Keratinocyte (primary cell): ENCODE data around the gene ROR1. TPM values are rescaled to one million over a fixed set of nuclear protein-coding genes. Genes with fewer than 3 reads are reported as not detected.

ENCODE experiments used
- DNase-seq: peaks from one replicate; pipeline ENCODE4 v3.0.0-alpha.2; 2011; ENCODE audit warnings: low read depth, missing footprints, low spot score
- FAIRE-seq: peaks from 2 replicates; lab custom pipeline; 2011; peaks lifted over from hg19 to GRCh38; lab: Jason Lieb, UNC
- H2AFZ ChIP-seq: 2 replicates; pipeline ENCODE4 v1.6.0; 2012; ENCODE audit warnings: low read length, control low read depth, inconsistent platforms; ENCODE audit not compliant: control insufficient read depth
- H3K27ac ChIP-seq: 2 replicates; pipeline ENCODE4 v1.5.1; 2011; ENCODE audit warnings: low read length; ENCODE audit not compliant: control insufficient read depth, insufficient read depth
- H3K27me3 ChIP-seq: 3 replicates; pipeline ENCODE4 v1.6.0; 2011; ENCODE audit warnings: low read length; ENCODE audit not compliant: control insufficient read depth, insufficient read depth; ENCODE audit errors: extremely low read depth
- H3K36me3 ChIP-seq, 2 experiments: 2 replicates in 1 of 2; 3 replicates in 1 of 2; pipeline ENCODE4 v1.5.1; 2011; ENCODE audit warnings: low read length in 2 of 2, mild to moderate bottlenecking in 1 of 2; ENCODE audit not compliant: control insufficient read depth in 2 of 2, insufficient read depth in 2 of 2; ENCODE audit errors: extremely low read depth in 1 of 2
- H3K4me1 ChIP-seq: 3 replicates; pipeline ENCODE4 v1.5.1; 2011; ENCODE audit warnings: low read length; ENCODE audit not compliant: control insufficient read depth, insufficient read depth; ENCODE audit errors: extremely low read depth
- H3K4me2 ChIP-seq: 3 replicates; pipeline ENCODE4 v1.6.0; 2011; ENCODE audit warnings: low read depth, low read length; ENCODE audit not compliant: control insufficient read depth, insufficient read depth; ENCODE audit errors: extremely low read depth
- H3K4me3 ChIP-seq, 3 experiments: fragments of 200-600 bp in 1 of 3; sonication (generic) in 1 of 3; 2 replicates in 2 of 3; 3 replicates in 1 of 3; pipeline ENCODE4 v1.5.1; 2011 to 2016; ENCODE audit warnings: low read length in 3 of 3, mild to moderate bottlenecking in 3 of 3, control low read depth in 2 of 3, inconsistent platforms in 1 of 3, low read depth in 1 of 3, mixed read lengths in 1 of 3, mixed run types in 1 of 3, moderate library complexity in 1 of 3; ENCODE audit not compliant: control insufficient read depth in 2 of 3, insufficient read depth in 2 of 3; ENCODE audit errors: extremely low read depth in 1 of 3
- H3K79me2 ChIP-seq: 2 replicates; pipeline ENCODE4 v1.6.0; 2012; ENCODE audit warnings: low read length; ENCODE audit not compliant: control insufficient read depth, insufficient read depth
- H3K9ac ChIP-seq: 3 replicates; pipeline ENCODE4 v1.6.0; 2011; ENCODE audit warnings: low read length; ENCODE audit not compliant: control insufficient read depth, insufficient read depth; ENCODE audit errors: extremely low read depth
- H3K9me1 ChIP-seq: 3 replicates; pipeline ENCODE4 v1.6.0; 2011; ENCODE audit warnings: low read length; ENCODE audit not compliant: control insufficient read depth, insufficient read depth; ENCODE audit errors: extremely low read depth
- H3K9me3 ChIP-seq: 2 replicates; pipeline ENCODE4 v1.5.1; 2012; ENCODE audit warnings: low read depth, low read length; ENCODE audit not compliant: control insufficient read depth
- H4K20me1 ChIP-seq: 3 replicates; pipeline ENCODE4 v1.6.0; 2011; ENCODE audit warnings: low read length; ENCODE audit not compliant: control insufficient read depth, insufficient read depth; ENCODE audit errors: extremely low read depth
- CTCF ChIP-seq, 3 experiments: IDR thresholded peaks in 1 of 3; conservative IDR thresholded peaks in 1 of 3; optimal IDR thresholded peaks in 1 of 3; 2 replicates in 2 of 3; 3 replicates in 1 of 3; pipeline versions ENCODE3 to v1.5.1; 2011; ENCODE audit warnings: low read length in 3 of 3, mild to moderate bottlenecking in 3 of 3, moderate library complexity in 2 of 3, control low read depth in 1 of 3, inconsistent platforms in 1 of 3; ENCODE audit not compliant: insufficient read depth in 2 of 3; ENCODE audit errors: extremely low read depth in 1 of 3
- EZH2 ChIP-seq: IDR thresholded peaks from one replicate; pipeline ENCODE4 v1.6.1; 2012; ENCODE audit warnings: inconsistent platforms, mild to moderate bottlenecking, low read length, moderate library complexity
- dilution Hi-C: fragments of 300-500 bp; cut with MboI; formaldehyde crosslinking; loops from one replicate; pipeline ENCODE4 v1.7.0; 2020; ENCODE audit warnings: low sequenced_read_pairs; ENCODE audit not compliant: extremely low pct_ligation_motif_present
- polyA plus RNA-seq, 5 experiments: library from polyadenylated mRNA; depleted of rRNA in 3 of 5; stranded (reverse) in 3 of 5; stranded (forward) in 1 of 5; unstranded in 1 of 5; fragments of >200 nt; gene quantifications; 1 replicate in 1 of 5; 2 replicates in 3 of 5; 3 replicates in 1 of 5; pipeline versions ENCODE4 v1.2.1 to v1.2.3, GENCODE V29; 2011 to 2012; ENCODE audit warnings: missing spikeins in 2 of 5, low read depth in 1 of 5, low replicate concordance in 1 of 5

ROR1 gene
- polyA plus RNA-seq, 1 donor (not counting 4 experiments of a cell fraction or from before 2014, with no cell fraction given), result 9.2 TPM

- no peaks in the 10 kb centered on the region for H3K79me2 ChIP-seq
Measured at GRCh38 chr1:64005801-64006200, 232.0 kb downstream of the ROR1 start.

GRCh38 chr1:64006276-64007051 lies 232.6 kb downstream of the ROR1 start:
- dilution Hi-C loops, result no loop called here
- H3K4me2 ChIP-seq, result peak overlapping the region; percentile 19
- no peak overlapping the region for H3K9ac ChIP-seq
- H3K4me1 ChIP-seq, result peaks cover 25% of the 10 kb centered on the region
- TF ChIP-seq CTCF (optimal IDR thresholded peaks at IDR 0.05 in 1 of 3, IDR thresholded peaks at IDR 0.05 in 1 of 3, conservative IDR thresholded peaks at IDR 0.05 in 1 of 3; ENCODE audit: extremely low read depth in 1 of 3, insufficient read depth in 2 of 3, low read length in 3 of 3), result no peak
- TF ChIP-seq EZH2, result no peak
- H3K79me2 ChIP-seq, result no peaks in the 10 kb centered on the region
- FAIRE-seq (peak; percentile 99), DNase-seq (no peak)
- H3K27me3 ChIP-seq, result no peaks in the 10 kb centered on the region
- H3K9me3 ChIP-seq, result no peaks in the 10 kb centered on the region
- no peak overlapping the region for H2AFZ ChIP-seq
- no peak overlapping the region for H3K4me3 ChIP-seq
- no peaks in the 10 kb centered on the region for H3K9me1 ChIP-seq
- no peaks in the 10 kb centered on the region for H3K36me3 ChIP-seq
- peak overlapping the region; percentile 38 for H3K27ac ChIP-seq
- no peaks in the 10 kb centered on the region for H4K20me1 ChIP-seq

More at GRCh38 chr1:64005801-64006200, 232.0 kb downstream of the ROR1 start:
- H3K9me3 ChIP-seq, result no peaks in the 10 kb centered on the region
- no peak for DNase-seq
- no peak overlapping the region for H3K4me3 ChIP-seq
- no peak for FAIRE-seq
- H3K4me1 ChIP-seq, result peaks cover 25% of the 10 kb centered on the region
- no peaks in the 10 kb centered on the region for H3K36me3 ChIP-seq
- H3K9me1 ChIP-seq, result no peaks in the 10 kb centered on the region
- H3K4me2 ChIP-seq, result no peak overlapping the region
- H3K27ac ChIP-seq, result no peak overlapping the region
- H4K20me1 ChIP-seq, result no peaks in the 10 kb centered on the region
- no peak overlapping the region for H3K9ac ChIP-seq
- dilution Hi-C loops, result no loop called here
- H2AFZ ChIP-seq, result no peak overlapping the region
- no peaks in the 10 kb centered on the region for H3K27me3 ChIP-seq
- TF ChIP-seq CTCF (optimal IDR thresholded peaks at IDR 0.05 in 1 of 3, IDR thresholded peaks at IDR 0.05 in 1 of 3, conservative IDR thresholded peaks at IDR 0.05 in 1 of 3; ENCODE audit: extremely low read depth in 1 of 3, insufficient read depth in 2 of 3, low read length in 3 of 3) (no peak), EZH2 (no peak)
